Endothelial cell of umbilical vein (primary cell): ENCODE data around the gene ARHGAP15.

Source experiments
- EZH2 ChIP-seq: IDR thresholded peaks from 2 replicates; pipeline ENCODE4 v1.6.1; 2012; ENCODE audit warnings: borderline replicate concordance, low read depth, mild to moderate bottlenecking, moderate library complexity, low read length, inconsistent platforms; ENCODE audit not compliant: severe bottlenecking
- TF ChIP-seq, protein P1 (sequence below), 2 donors: IDR thresholded peaks; 1 replicate in 1 of 2; 2 replicates in 1 of 2; pipeline ENCODE4 v1.5.1; 2011; ENCODE audit warnings: low read length in 2 of 2, mild to moderate bottlenecking in 2 of 2, moderate library complexity in 2 of 2, control low read depth in 1 of 2, inconsistent platforms in 1 of 2, low read depth in 1 of 2; ENCODE audit not compliant: insufficient read depth in 1 of 2; ENCODE audit errors: extremely low read depth in 1 of 2

DNA sequence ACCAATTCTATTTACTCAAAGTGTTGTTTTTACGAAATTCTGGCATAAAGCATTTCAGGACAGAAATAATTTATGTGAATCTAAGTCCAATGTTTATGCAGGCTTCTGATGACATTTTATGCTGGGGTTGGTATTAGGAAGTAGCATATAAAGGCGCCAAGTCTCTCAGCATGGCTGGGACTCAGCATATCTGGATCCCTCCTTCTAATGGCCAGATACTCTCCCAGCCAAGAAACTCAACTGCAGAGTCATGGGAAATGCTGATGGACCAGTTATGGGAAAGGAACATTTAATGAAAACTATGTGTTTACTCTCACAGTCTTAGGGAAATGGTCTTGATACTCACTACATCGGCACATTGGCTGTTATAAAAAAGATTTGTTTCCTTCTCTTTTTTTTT, 392.2 kb downstream of the ARHGAP15 start:
- TF ChIP-seq, protein P1, sequence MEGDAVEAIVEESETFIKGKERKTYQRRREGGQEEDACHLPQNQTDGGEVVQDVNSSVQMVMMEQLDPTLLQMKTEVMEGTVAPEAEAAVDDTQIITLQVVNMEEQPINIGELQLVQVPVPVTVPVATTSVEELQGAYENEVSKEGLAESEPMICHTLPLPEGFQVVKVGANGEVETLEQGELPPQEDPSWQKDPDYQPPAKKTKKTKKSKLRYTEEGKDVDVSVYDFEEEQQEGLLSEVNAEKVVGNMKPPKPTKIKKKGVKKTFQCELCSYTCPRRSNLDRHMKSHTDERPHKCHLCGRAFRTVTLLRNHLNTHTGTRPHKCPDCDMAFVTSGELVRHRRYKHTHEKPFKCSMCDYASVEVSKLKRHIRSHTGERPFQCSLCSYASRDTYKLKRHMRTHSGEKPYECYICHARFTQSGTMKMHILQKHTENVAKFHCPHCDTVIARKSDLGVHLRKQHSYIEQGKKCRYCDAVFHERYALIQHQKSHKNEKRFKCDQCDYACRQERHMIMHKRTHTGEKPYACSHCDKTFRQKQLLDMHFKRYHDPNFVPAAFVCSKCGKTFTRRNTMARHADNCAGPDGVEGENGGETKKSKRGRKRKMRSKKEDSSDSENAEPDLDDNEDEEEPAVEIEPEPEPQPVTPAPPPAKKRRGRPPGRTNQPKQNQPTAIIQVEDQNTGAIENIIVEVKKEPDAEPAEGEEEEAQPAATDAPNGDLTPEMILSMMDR (IDR thresholded peaks at IDR 0.05; ENCODE audit: extremely low read depth in 1 of 2, insufficient read depth in 1 of 2, low read depth in 1 of 2, low read length in 2 of 2) = no peak
- no peak for TF ChIP-seq EZH2
